Activated CD8-positive, alpha-beta memory T cell treated with anti-CD3 and anti-CD28 coated beads, Interleukin-2, amount 50 U/mL, for 1 hour (primary cell): ENCODE results near the gene TBL3.

Source experiments
- DNase-seq: peaks from one replicate; pipeline ENCODE4 v3.0.0-alpha.2; 2020; ENCODE audit errors: extremely low read depth

TBL3 gene

GRCh38 chr16:1963806-1964505, 7.9 kb upstream of the TBL3 start:
- no peak for DNase-seq

GRCh38 chr16:1964506-1965395, 7.1 kb upstream of the TBL3 start, which contains the start of gene RPS2:
Gene RPS2, minus strand, starts transcription at chr16:1964826. Its CDS starts 201 bp downstream, at chr16:1964625.
- DNase-seq: peak; percentile 94

- no peak for DNase-seq
These were observed 6.4 kb upstream of the TBL3 start for GRCh38 chr16:1965396-1966001.

- no peak for DNase-seq
These were observed 5.4 kb upstream of the TBL3 start, which contains the start of gene RNF151 for GRCh38 chr16:1966460-1966859. Gene RNF151, plus strand, starts transcription at chr16:1966856. Its CDS starts 26 bp downstream, at chr16:1966882.

- DNase-seq: no peak
These were observed 3.5 kb upstream of the TBL3 start for GRCh38 chr16:1968146-1968953.

GRCh38 chr16:1972490-1972877, 631 bp downstream of the TBL3 start:
- no peak for DNase-seq

DNA sequence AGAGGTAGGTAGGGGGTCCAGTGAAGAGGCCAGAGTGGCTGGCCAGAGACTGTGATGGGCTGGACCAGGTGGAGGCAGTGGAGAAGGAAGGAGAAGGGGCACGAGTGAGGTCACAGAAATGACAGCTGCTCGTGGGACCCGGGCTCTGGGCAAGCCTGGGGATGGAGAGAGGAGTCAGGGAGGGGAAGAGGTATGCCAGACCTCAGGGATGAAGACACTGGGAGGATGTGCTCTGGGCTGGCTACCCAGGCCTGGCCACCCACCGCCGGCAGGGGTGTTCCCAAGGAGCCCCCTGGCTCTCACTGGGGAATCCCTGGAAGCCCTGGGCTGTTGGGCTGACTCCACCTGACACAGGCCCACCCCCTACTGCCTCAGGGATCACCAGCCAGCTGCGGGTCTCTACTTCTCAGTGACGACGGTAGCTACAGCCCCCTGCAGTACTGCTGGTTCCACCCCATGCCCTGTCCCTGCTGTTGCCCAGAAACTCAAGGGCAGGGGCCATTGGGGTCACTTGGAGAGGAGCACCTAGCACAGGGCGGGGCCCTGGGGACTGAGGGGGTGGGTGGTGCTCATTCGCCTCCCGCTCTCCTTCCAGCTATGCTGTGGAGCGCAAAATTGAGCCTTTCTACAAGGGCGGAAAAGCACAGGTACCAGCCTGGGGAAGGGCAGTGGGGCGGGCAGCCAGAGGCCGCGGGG, 1.8 kb downstream of the TBL3 start:
- no peak for DNase-seq

GRCh38 chr16:1974157-1975070, 2.6 kb downstream of the TBL3 start:
- DNase-seq: no peak

DNA sequence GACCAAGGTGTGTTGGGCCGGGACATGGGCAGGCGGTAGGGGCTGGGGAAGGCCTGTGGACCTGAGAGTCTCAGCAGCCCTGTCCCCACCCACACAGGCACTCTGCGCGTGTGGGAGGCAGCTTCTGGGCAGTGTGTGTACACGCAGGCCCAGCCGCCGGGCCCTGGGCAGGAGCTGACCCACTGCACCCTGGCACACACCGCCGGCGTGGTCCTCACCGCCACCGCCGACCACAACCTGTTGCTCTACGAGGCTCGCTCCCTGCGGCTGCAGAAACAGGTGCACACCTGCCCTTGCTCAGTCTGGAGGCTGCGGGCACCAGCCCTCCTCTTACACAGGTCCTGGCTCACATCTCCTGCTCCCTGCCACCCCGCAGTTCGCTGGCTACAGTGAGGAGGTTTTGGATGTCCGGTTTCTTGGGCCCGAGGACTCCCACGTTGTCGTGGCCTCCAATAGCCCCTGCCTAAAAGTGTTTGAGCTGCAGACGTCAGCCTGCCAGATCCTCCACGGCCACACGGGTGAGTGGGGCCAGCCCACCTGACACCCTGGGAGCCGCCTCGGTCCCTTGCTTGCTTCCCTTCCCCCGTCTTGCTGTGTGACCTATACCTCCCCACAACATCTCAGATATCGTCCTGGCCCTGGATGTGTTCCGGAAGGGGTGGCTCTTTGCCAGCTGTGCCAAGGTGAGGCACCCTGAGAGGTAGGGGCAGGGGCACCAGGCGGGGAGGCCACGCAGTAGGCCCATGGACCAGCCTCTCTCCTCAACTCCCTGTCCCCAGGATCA, 3.8 kb downstream of the TBL3 start:
- DNase-seq: no peak

DNA sequence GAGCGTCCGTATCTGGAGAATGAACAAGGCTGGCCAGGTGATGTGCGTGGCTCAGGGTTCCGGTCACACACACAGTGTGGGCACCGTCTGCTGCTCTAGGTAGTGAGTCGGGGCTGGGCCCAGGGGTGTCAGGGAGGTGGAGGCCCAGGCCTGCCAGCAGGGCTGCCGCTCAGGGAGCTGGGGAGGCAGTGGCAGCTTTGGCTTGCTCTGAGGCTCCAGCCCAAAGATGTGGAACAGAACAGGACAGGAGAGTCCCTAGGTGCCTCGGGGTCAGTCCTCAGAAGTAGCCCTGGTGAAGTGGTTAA, 4.3 kb downstream of the TBL3 start:
- no peak for DNase-seq

GRCh38 chr16:1976951-1977874, 5.4 kb downstream of the TBL3 start:
- DNase-seq: no peak

DNA sequence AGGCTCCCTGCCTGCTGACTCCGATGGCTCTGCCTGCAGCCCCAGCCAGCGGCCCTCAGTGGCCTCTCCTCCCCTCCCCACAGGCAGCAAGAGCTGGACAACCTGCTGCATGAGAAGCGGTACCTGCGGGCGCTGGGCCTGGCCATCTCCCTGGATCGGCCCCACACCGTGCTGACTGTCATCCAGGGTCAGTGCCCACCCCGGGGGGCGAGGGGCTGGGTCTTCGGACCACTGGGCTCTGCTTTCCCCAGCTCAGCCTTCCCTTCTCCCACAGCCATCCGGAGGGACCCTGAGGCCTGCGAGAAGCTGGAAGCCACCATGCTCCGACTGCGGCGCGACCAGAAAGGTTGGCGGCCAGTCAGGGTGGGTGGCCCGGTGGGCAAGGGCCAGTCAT, 6.0 kb downstream of the TBL3 start:
- DNase-seq: no peak

- no peak for DNase-seq
These were observed 6.7 kb downstream of the TBL3 start for GRCh38 chr16:1978476-1979120.

GRCh38 chr16:1979271-1980029, 7.6 kb downstream of the TBL3 start:
- no peak for DNase-seq

- DNase-seq: no peak
These were observed 8.3 kb downstream of the TBL3 start for GRCh38 chr16:1980030-1980769.

DNA sequence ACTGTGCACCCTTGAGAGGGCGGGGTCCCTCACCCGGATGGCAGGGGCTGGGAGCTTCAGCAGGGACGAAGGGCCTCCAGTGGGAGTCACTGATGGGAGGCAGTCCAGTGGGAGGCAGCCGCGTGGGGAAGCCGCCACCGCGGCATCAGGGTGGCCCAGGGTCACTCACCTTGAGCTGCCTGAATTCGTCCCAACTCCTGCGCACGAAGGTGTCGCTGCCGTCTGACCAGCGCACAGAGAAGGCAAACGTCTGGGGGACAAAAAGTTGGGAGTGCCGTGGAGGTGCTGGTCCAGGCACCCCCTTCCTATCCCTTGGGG, 8.9 kb downstream of the TBL3 start:
- no peak for DNase-seq
